Activated CD4-positive, alpha-beta T cell treated with anti-CD3 and anti-CD28 coated beads for 48 hours (primary cell): Measurements from ENCODE around the gene ZNF552.
"Not testable (repeated sequence)": the region's sequence is repeated elsewhere in the genome, so short reads cannot be mapped to it uniquely, and the experiment has no call there.

Experiments
- DNase-seq: peaks from one replicate; pipeline ENCODE4 v3.0.0-alpha.2; 2020

ZNF552 gene

GRCh38 chr19:57817976-57818375 is 3.3 kb upstream of the ZNF552 start:
- DNase-seq = no peak

- DNase-seq = peak; percentile 19
Measured at GRCh38 chr19:57816652-57817051, 1.9 kb upstream of the ZNF552 start.

- no peak for DNase-seq
Measured at GRCh38 chr19:57815247-57816075, 748 bp upstream of the ZNF552 start.

DNA sequence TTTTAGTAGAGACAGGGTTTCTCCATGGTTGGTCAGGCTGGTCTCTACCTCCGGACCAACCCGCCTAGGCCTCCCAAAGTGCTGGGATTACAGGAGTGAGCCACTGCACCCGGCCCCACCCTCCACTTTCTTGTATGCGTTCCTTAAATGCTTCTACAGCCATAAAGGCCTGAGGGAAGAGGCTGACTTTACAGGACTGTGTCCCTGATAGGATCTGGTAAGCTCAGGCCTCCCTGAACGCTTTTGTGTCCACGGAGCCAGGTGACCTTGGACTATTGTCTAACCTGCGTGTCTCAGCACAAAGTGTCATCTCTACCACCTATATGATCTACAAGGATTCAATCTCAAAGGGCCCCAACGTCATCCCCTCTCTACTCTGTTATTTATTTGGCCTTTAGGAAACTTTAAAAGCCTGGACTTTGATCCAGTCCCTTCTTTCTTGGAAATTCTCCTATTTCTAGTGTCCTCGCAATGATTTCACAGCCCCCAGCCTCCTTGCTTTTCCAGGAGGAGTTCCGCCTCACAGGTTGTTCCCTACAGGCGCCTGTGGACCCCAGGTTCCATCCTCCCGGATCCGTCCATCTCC is 701 bp downstream of the ZNF552 start:
- DNase-seq = no peak

DNA sequence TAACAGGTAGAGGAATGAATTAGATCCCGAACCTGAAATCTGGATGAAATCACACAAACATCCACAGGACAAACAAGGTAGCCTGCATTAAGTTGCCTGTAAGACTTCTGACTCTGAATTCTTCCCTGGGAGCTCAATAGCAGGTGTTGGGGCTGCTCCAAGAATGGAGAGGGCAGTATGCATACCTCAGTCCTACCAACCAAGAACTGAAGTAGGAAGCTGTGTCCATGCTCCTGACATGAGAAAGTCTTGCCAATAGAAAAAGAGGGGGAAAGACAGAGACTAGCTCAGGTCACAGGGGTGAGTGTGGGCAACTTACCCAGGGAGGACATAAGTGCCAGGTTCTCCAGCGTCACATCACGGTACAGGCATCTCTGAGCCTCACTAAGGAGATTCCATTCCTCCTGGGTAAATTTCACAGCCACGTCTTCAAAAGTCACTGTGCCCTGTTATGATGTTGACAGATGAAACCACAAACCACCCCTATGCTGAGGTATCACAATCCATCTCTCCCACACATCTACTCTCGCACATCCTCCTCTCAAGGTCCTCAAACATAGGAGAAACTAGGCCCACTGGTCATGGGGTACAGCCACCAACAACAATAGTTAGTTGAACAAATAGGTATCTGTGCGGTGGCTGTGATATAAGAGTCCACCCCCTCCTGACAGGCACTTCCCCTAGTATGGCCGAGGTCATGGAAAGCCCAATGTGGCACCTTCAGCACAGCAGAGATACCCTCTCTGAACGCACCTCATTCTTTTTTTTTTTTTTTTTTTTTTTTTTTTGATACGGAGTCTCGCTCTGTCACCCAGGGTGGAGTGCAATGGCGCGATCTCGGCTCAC is 1.5 kb downstream of the ZNF552 start:
- not testable (repeated sequence) for DNase-seq

DNA sequence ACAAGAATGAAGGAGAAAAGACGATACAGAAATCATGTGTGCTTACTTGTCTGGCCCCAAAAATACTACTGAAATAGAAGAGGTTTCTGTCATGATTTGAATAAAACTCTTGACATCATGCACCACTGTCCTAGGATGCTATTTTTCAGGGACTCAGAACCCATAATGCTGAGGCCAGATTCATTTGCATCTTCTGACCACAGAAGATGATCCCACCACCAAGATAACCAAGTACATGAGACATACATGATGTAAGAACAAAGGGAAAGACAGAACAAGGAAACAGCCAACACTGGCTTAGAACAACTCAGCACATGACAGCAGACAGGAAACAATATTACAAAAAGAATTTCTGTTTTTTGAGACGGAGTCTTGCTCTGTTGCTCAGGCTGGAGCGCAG is 2.5 kb downstream of the ZNF552 start:
- no peak for DNase-seq

DNA sequence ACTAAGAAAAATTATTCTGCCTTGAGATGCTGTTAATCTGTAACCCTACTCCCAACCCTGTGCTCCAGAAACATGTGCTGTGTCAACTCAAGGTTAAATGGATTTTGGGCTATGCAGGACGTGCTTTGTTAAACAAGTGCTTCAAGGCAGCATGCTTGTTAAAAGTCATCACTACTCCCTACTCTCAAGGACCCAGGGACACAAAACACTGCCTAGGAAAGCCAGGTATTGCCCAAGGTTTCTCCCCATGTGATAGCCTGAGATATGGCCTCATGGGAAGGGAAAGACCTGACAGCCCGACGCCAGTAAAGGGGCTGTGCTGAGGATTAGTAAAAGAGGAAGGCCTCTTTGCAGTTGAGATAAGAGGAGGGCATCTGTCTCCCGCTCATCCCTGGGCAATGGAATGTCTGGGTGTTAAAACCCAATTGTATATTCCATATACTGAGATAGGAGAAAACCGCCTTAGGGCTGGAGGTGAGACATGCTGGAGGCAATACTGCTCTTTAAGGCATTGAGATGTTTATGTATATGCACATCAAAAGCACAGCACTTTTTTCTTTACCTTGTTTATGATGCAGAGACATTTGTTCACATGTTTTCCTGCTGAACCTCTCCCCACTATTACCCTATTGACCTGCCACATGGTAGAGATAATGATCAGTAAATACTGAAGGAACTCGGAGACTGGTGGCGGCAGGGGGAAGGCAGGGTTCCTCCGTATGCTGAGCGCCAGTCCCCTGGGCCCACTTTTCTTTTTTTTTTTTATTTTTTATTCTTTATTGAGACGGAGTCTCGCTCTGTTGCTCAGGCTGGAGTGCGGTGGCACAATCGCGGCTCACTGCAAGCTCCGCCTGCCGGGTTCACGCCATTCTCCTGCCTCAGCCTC is 4.1 kb downstream of the ZNF552 start:
- DNase-seq = not testable (repeated sequence)

- DNase-seq = no peak
Measured at GRCh38 chr19:57807541-57807940, 7.2 kb downstream of the ZNF552 start.

GRCh38 chr19:57803594-57804325 is 11.0 kb downstream of the ZNF552 start:
- peak; percentile 26 for DNase-seq

DNA sequence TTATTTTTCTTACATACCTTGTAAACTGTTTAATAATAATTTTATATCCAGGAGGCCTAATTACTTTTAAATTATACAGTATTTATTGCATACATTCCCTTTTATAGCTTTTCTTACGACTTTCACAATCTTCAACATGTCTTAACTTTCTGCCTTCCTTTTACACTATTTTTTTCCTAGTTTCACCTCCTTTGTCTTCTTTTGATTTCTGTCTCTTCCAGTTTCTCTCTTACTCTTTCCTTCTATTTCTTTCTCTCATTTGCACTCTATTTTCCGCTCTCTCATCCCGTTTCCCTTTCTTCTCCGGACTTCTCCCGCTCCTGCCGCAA is 11.5 kb downstream of the ZNF552 start:
- no peak for DNase-seq

DNA sequence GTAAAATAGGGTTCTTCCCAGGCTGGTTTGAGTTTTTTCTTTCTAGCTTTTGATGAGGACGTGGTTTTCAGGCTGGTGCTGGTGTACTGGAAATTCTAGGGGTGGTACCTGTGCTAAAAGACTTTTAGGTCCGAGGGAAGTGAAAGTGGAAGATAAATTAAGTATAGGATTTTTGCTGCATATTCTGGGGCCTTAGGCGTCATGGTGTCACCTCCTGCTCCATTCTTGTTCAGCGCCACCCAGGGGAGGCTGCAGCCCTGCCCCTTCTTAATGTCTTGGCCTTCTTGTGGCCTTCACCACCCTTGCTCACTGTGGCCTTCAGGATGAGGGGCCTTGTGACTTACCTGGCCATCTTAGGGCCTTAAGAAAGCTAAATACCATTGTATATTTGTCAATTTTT is 12.4 kb downstream of the ZNF552 start:
- DNase-seq = no peak

DNA sequence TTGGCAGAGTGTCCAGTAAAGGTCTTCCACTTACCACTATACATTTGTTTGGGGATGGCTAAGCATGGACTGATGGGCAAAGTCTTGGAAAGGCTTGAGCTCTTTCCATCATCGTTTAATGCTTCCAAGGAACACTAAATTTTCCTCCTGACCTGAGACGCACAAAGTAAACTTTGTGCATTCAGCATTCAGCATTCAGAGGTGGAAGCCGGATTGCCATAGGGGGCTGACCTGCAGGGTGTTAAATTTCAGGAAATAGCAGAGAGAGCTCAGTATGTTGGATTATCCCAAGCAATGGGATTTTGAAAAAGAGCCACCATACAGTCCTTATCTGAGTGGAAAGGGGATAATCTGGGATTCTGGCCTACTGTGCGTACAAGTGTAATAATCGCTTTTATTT is 14.0 kb downstream of the ZNF552 start:
- no peak for DNase-seq

- DNase-seq = not testable (repeated sequence)
Measured at GRCh38 chr19:57796580-57796979, 18.1 kb downstream of the ZNF552 start.

- DNase-seq = no peak
Measured at GRCh38 chr19:57789288-57789687, 25.4 kb downstream of the ZNF552 start.

GRCh38 chr19:57788114-57788692 is 26.5 kb downstream of the ZNF552 start:
- no peak for DNase-seq

GRCh38 chr19:57786906-57787305 is 27.8 kb downstream of the ZNF552 start:
- DNase-seq = no peak

- DNase-seq = no peak
Measured at GRCh38 chr19:57786286-57786685, 28.4 kb downstream of the ZNF552 start.

GRCh38 chr19:57779220-57779845 is 35.4 kb downstream of the ZNF552 start:
- no peak for DNase-seq

- DNase-seq = no peak
Measured at GRCh38 chr19:57778336-57778735, 36.4 kb downstream of the ZNF552 start.

DNA sequence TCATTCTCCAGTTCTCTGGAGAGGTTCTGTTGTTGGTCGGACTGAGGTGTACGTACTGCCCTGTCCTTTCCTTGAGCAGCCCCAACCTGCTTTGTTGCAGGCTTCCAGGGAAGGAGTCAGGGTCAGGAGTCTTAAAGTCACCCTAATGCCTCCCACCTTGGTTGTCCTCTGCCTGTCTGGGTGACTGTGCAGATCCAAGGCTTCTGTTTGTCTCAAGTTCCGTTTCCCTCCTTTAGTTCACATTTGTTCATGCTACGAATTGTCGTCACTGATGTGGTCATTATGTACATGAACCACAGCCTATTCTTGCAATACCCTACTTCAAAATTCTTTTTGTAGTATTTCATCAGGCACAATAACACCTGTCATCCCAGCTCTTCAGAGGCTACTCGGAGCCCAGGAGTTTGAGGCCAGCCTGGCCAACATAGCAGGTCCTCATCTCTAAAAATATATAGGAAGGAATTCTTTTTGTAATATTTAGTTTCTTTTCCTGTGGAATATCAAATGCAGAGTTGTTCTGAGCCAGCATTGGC is 37.9 kb downstream of the ZNF552 start:
- no peak for DNase-seq

DNA sequence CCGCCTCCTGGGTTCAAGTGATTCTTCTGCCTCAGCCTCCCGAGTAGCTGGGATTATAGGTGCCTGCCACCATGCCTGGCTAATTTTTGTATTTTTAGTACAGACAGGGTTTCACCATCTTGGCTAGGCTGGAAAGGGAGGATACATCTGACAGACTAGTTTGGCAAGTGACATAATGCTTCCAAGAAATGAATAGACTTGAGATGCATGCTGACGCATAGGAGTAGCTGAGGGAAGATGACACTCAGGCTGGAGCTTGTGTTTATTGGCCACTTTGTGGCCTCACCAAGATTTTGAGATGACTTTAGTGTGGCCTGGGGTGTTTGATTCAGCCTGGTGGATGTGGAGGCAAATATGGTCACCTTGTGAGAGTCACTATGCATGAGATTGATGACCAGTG is 41.2 kb downstream of the ZNF552 start:
- DNase-seq = no peak
